C4-2B (cell line): Measurements from ENCODE around the gene PER3.

Experiments
- H3K27ac ChIP-seq: fragments of 450-650 bp; 2 replicates; pipeline ENCODE4 v1.5.1; 2017
- CTCF ChIP-seq: fragments of 450-650 bp; conservative IDR thresholded peaks from 2 replicates; pipeline ENCODE4 v1.5.1; 2017; ENCODE audit warnings: mild to moderate bottlenecking
- ZFX ChIP-seq: fragments of 450-650 bp; IDR thresholded peaks from 2 replicates; pipeline ENCODE4 v1.6.1; 2017

The PER3 gene

GRCh38 chr1:7838714-7839113 lies 54.6 kb downstream of the PER3 start:
- TF ChIP-seq CTCF (no peak), ZFX (no peak)
- H3K27ac ChIP-seq = no peak overlapping the region

- no peak overlapping the region for H3K27ac ChIP-seq
- TF ChIP-seq CTCF = no peak
- TF ChIP-seq ZFX = no peak
Measured at GRCh38 chr1:7839526-7839925, 55.4 kb downstream of the PER3 start.

- H3K27ac ChIP-seq = no peak overlapping the region
- no peak for TF ChIP-seq ZFX
- no peak for TF ChIP-seq CTCF
Measured at GRCh38 chr1:7842517-7842916, 58.4 kb downstream of the PER3 start.

- no peak for TF ChIP-seq ZFX
- TF ChIP-seq CTCF = no peak
- H3K27ac ChIP-seq = no peak overlapping the region
Measured at GRCh38 chr1:7845761-7846160, 61.7 kb downstream of the PER3 start.

GRCh38 chr1:7846656-7847055 lies 62.6 kb downstream of the PER3 start:
- TF ChIP-seq CTCF (no peak), ZFX (no peak)
- no peak overlapping the region for H3K27ac ChIP-seq

- TF ChIP-seq ZFX (no peak), CTCF (no peak)
- H3K27ac ChIP-seq = no peak overlapping the region
Measured at GRCh38 chr1:7847599-7847998, 63.5 kb downstream of the PER3 start.

GRCh38 chr1:7850786-7851185 lies 66.7 kb downstream of the PER3 start:
- no peak overlapping the region for H3K27ac ChIP-seq
- no peak for TF ChIP-seq ZFX
- TF ChIP-seq CTCF = no peak
